Smooth muscle cell of bladder (primary cell): ENCODE measurements around the gene RIC3. TPM values are rescaled to one million over a fixed set of nuclear protein-coding genes. Genes with fewer than 3 reads are reported as not detected.

Source experiments
- total RNA-seq: library from RNA; depleted of rRNA; stranded (reverse); fragments of >200 nt; gene quantifications from 2 replicates; pipeline ENCODE4 v1.2.3, GENCODE V29; 2014

Gene RIC3, protein sequence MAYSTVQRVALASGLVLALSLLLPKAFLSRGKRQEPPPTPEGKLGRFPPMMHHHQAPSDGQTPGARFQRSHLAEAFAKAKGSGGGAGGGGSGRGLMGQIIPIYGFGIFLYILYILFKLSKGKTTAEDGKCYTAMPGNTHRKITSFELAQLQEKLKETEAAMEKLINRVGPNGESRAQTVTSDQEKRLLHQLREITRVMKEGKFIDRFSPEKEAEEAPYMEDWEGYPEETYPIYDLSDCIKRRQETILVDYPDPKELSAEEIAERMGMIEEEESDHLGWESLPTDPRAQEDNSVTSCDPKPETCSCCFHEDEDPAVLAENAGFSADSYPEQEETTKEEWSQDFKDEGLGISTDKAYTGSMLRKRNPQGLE
- not detected in 2 replicates for total RNA-seq

DNA sequence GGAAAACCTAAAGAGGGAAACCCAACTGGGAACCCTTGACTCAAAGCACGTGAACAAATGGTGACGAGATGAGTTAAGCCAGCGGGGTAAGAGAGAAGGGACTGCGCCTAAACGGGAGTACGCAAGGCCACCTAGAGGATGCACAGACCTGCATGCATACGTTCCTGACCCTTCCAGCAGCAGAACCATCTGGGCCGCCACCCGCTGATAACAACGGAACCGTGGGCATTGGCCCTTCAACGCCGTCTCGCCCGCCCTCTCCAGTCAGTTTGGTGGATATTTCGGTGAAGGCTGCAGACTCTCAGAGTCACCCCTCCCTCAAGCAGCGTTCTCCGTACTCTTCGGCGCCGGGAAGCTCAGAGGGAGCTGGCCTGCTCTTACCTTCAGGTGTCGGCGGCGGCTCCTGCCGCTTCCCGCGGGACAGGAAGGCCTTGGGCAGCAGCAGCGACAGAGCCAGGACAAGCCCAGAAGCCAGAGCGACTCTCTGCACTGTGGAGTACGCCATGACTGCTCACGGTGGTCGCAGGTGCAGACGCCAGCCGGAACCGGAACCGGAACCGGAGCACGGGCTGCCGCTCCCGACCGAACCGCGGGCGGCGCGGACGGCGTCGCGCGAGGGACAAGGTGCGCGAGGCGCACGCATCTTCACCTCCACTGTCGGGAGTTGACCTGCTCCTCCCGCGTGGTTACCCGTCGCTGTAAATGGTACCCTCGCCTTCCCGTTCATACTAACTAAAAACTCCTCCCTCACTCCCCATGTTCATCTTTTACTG lies at the start of gene RIC3:
RIC3 (minus strand) TSS at position 541 of the 773 bp plus-strand sequence; CDS start at position 505, 36 bp downstream.

GRCh38 chr11:8080674-8081590 lies 87.9 kb downstream of the RIC3 start, which contains the start of gene TUB:
Gene TUB, plus strand, starts transcription at chr11:8081211. Its CDS starts 300 bp downstream, at chr11:8081511.

Other genes with a start within 250 kb of the RIC3 start
- not detected in 2 replicates for gene OR10A6, start 237.8 kb downstream of the RIC3 start, total RNA-seq
- not detected in 2 replicates for gene OR10A3, start 227.3 kb downstream of the RIC3 start, total RNA-seq
- 0.09 and 0.14 TPM in 2 replicates for gene NLRP10, start 203.6 kb downstream of the RIC3 start, total RNA-seq
- 256 and 283 TPM in 2 replicates for gene EIF3F, start 181.7 kb downstream of the RIC3 start, total RNA-seq
- gene TUB, start 87.8 kb downstream of the RIC3 start, total RNA-seq: 15.2 and 21.6 TPM in 2 replicates
- gene LMO1, start 94.9 kb upstream of the RIC3 start, total RNA-seq: not detected in 2 replicates